ENCODE measurements around the gene DLGAP1.

The DLGAP1 gene

GRCh38 chr18:3816610-3817363 is 638.3 kb downstream of the DLGAP1 start:
- no peak for DNase-seq (ENCODE audit: low read depth)

DNA sequence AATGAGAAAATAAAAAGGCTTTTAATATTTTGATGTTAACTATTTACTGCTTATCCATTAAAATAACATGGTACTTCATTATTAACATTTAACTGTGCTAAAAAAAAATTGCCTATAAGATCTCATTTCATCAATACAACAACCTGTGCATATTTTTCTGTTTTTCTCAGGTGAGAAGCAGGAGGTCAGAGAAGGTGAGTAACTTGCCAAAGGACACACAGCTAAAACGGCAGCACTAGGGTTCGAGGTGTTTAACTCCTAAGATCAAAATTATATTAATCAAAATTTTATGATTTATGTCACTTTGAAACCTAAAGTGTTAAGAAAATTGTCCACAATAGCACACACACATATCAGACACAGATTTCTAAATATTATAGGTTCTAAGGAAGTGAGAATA is 639.1 kb downstream of the DLGAP1 start:
- DNase-seq (ENCODE audit: low read depth) = no peak

DNA sequence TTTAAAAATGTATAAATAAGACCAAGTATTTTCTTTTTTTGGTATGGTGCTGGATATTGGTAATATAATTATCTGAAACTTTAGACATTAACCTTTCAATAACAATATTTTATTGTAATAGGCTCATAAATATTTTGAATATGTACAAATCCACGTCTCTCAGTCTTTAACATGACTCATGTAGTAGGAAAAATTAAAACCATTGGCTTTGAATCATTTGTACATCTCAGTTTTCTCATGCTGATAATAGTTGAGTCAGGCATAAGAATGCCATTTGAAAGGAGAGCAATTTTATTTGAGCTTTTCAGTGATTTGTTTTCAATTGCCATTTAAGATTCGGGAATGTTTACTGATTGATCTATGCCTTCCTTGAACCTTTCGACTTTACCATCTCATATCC is 640.3 kb downstream of the DLGAP1 start:
- no peak for DNase-seq (ENCODE audit: low read depth)

GRCh38 chr18:3810296-3810695 is 644.8 kb downstream of the DLGAP1 start:
- DNase-seq (ENCODE audit: low read depth) = no peak

GRCh38 chr18:3808985-3809780 is 645.9 kb downstream of the DLGAP1 start:
- DNase-seq (ENCODE audit: low read depth) = no peak

GRCh38 chr18:3806656-3807055 is 648.5 kb downstream of the DLGAP1 start:
- no peak for DNase-seq (ENCODE audit: low read depth)

- no peak for DNase-seq (ENCODE audit: low read depth)
Observed at GRCh38 chr18:3804336-3804735, 650.8 kb downstream of the DLGAP1 start.

DNA sequence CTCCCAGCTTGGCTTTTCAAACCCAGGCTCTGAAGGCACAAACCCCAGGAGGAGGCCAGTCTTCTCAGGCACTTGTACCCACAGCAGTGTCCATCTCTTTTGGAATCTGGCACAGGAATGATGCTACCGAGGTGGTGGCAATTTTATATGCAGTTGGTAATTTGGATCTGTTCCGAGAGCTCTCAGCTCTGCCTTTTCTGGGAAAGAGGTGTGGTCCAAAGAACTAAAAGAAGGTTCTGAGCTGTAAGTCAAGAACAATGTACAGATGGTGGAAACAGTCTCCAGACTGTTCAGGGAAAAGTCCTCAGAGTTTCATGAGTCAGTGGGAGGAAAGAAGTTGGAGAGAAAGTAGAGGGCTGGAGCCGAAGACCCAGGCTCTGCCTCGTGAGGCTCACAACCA is 651.8 kb downstream of the DLGAP1 start:
- no peak for DNase-seq (ENCODE audit: low read depth)

GRCh38 chr18:3799515-3799914 is 655.6 kb downstream of the DLGAP1 start:
- no peak for DNase-seq (ENCODE audit: low read depth)

GRCh38 chr18:3798032-3798431 is 657.1 kb downstream of the DLGAP1 start:
- DNase-seq (ENCODE audit: low read depth) = no peak

GRCh38 chr18:3796434-3796833 is 658.7 kb downstream of the DLGAP1 start:
- no peak for DNase-seq (ENCODE audit: low read depth)

- no peak for DNase-seq (ENCODE audit: low read depth)
Observed at GRCh38 chr18:3794537-3795348, 660.4 kb downstream of the DLGAP1 start.

DNA sequence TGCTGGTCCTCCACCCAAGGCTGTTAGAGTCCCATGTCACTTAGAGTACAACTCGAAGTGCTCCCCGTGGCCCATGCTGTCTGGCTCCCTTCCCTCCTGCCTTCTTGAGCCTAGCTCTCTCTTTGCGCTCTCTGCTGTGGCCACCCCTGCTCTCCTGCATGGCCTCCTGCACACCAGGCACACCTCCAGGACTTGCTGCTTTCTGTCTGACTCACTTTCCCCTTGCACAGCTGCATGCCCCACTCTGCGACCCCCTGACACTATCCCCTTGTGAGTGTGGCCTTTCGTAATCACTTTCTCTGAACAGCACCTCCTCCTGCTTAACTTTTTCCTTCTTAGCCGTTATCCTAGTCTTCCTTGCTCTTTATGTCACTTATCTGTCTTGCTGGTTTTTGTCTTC is 661.6 kb downstream of the DLGAP1 start:
- no peak for DNase-seq (ENCODE audit: low read depth)

DNA sequence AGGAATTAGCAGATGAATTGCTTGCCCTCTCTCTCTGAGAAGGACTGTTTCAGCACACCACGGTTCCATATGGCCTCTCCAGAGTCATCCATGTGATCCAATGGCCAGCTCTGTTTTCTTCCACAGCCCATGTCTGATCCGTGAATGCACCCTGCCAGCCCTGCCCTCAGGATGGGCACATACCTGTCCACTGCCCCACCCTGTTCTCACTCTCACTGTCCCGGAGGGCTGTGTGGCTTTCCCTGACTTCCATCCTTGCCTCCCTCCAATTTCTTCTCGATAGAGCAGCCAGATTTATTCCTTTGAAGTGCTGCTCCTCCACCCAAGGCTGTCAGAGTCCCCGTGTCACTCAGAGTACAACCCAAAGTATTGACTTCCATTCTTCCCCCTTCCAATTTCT is 662.0 kb downstream of the DLGAP1 start:
- DNase-seq (ENCODE audit: low read depth) = no peak

- no peak for DNase-seq (ENCODE audit: low read depth)
Observed at GRCh38 chr18:3792711-3793110, 662.4 kb downstream of the DLGAP1 start.

GRCh38 chr18:3791238-3791637 is 663.9 kb downstream of the DLGAP1 start:
- DNase-seq (ENCODE audit: low read depth) = no peak

- DNase-seq (ENCODE audit: low read depth) = no peak
Observed at GRCh38 chr18:3790703-3791102, 664.4 kb downstream of the DLGAP1 start.

GRCh38 chr18:3789525-3789924 is 665.6 kb downstream of the DLGAP1 start:
- DNase-seq (ENCODE audit: low read depth) = no peak

- no peak for DNase-seq (ENCODE audit: low read depth)
Observed at GRCh38 chr18:3784949-3785348, 670.2 kb downstream of the DLGAP1 start.

DNA sequence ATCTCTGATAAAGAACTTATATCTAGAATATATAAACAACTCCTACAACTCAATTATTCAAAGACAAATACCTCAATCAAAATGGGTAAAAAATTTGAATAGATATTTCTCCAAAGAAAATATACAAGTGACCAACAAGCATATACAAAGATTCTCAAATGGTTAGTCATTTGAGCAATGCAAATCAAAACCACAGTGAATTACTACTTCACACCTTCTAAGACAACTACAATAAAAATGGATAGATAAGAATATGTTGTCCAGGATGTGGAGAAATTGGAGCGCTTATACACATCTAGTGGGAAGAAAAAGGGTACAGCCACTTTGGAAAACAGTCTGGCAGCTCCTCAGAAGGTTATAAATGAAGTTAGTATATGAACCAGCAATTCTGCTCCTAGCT is 672.2 kb downstream of the DLGAP1 start:
- DNase-seq (ENCODE audit: low read depth) = no peak

- DNase-seq (ENCODE audit: low read depth) = no peak
Observed at GRCh38 chr18:3777719-3778118, 677.4 kb downstream of the DLGAP1 start.

DNA sequence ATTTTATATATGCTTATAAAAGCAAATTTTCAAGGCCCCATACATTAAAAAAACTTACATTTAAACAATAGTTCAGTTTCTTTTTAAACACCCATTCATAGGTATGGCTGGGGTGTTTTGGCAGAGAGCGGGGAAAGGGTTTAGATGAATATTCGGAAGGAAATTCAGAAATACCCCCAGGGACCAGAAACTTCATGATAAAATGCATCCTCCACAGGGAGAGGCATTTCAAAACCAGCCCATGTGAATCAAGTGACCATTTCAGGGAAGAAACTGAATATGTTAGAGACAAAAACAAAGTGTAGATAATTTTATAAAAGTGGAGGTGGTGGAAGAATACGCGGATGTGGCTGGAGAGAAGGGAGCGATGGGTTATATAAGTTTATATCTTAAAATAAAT is 678.0 kb downstream of the DLGAP1 start:
- DNase-seq (ENCODE audit: low read depth) = no peak

DNA sequence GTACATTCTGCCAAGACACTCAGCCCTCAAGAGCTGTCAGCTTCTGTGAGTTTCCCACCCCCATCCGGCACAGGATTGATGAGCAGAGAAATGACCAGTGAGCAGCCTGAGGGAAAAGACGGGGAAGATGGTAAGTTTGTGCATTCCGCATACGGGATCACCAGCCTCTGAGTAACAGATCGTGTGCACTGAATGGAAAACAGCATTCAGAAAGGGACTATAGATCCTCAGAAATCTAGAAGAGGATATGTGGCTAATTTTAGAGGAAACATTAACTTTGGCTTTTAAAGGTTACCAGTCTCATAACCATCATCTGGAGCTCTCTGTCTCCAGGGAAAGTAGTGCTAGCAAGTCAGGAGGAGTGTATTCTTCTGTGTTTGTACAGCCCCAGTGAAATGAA is 679.1 kb downstream of the DLGAP1 start:
- no peak for DNase-seq (ENCODE audit: low read depth)

Measured in activated T-cell treated with anti-CD3 and anti-CD28 coated beads for 1 hour (primary cell).